ENCODE results near the gene DYNLRB1. TPM values are rescaled to one million over a fixed set of nuclear protein-coding genes. Genes with fewer than 3 reads are reported as not detected.

DYNLRB1 gene
- total and polyA plus RNA-seq, 2 experiments from 2014 or later, result 103 to 224 TPM

- H3K4me3 ChIP-seq, result no peak overlapping the region
- no peaks in the 10 kb centered on the region for H3K79me2 ChIP-seq
- 93% methylated on average over 5 of the region's 5 CpGs for WGBS (ENCODE audit: low lambda C conversion rate, missing lambda C conversion rate)
- no peak for TF ChIP-seq EZH2phosphoT487 (IDR thresholded peaks at IDR 0.05; ENCODE audit: low read depth, severe bottlenecking, unreplicated experiment)
- TF ChIP-seq, protein P1, sequence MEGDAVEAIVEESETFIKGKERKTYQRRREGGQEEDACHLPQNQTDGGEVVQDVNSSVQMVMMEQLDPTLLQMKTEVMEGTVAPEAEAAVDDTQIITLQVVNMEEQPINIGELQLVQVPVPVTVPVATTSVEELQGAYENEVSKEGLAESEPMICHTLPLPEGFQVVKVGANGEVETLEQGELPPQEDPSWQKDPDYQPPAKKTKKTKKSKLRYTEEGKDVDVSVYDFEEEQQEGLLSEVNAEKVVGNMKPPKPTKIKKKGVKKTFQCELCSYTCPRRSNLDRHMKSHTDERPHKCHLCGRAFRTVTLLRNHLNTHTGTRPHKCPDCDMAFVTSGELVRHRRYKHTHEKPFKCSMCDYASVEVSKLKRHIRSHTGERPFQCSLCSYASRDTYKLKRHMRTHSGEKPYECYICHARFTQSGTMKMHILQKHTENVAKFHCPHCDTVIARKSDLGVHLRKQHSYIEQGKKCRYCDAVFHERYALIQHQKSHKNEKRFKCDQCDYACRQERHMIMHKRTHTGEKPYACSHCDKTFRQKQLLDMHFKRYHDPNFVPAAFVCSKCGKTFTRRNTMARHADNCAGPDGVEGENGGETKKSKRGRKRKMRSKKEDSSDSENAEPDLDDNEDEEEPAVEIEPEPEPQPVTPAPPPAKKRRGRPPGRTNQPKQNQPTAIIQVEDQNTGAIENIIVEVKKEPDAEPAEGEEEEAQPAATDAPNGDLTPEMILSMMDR (IDR thresholded peaks at IDR 0.05; ENCODE audit: poor library complexity), result no peak
- TF ChIP-seq EZH2 (IDR thresholded peaks at IDR 0.05; ENCODE audit: borderline replicate concordance), result no peak
- H3K36me3 ChIP-seq (replicated peaks; ENCODE audit: insufficient read depth, low read depth), result no peaks in the 10 kb centered on the region
- H3K27ac ChIP-seq, result no peak overlapping the region
- H3K9me3 ChIP-seq (ENCODE audit: low read depth), result no peaks in the 10 kb centered on the region
- no peaks in the 10 kb centered on the region for H3K9me2 ChIP-seq (replicated peaks; ENCODE audit: insufficient read depth)
- H3K4me1 ChIP-seq (ENCODE audit: insufficient read depth), result no peaks in the 10 kb centered on the region
- H2AFZ ChIP-seq, result no peak overlapping the region
- no peak overlapping the region for H3K4me2 ChIP-seq
- no peaks in the 10 kb centered on the region for H4K20me1 ChIP-seq (ENCODE audit: insufficient read depth, poor library complexity, severe bottlenecking)
- H3K27me3 ChIP-seq, result no peaks in the 10 kb centered on the region
- no peak for DNase-seq (ENCODE audit: low spot score)
These were observed 58.2 kb downstream of the DYNLRB1 start for GRCh38 chr20:34574426-34574825.

GRCh38 chr20:34574861-34575260 lies 58.6 kb downstream of the DYNLRB1 start:
- Histone ChIP-seq H3K4me2 (no peak overlapping the region), H3K9me2 (replicated peaks; ENCODE audit: insufficient read depth) (no peaks in the 10 kb centered on the region), H3K27me3 (no peaks in the 10 kb centered on the region), H3K4me3 (no peak overlapping the region), H4K20me1 (ENCODE audit: insufficient read depth, poor library complexity, severe bottlenecking) (no peaks in the 10 kb centered on the region), H2AFZ (no peak overlapping the region), H3K27ac (no peak overlapping the region), H3K4me1 (ENCODE audit: insufficient read depth) (no peaks in the 10 kb centered on the region), H3K9me3 (ENCODE audit: low read depth) (no peaks in the 10 kb centered on the region), H3K79me2 (no peaks in the 10 kb centered on the region), H3K36me3 (replicated peaks; ENCODE audit: insufficient read depth, low read depth) (no peaks in the 10 kb centered on the region)
- TF ChIP-seq EZH2 (IDR thresholded peaks at IDR 0.05; ENCODE audit: borderline replicate concordance) (no peak), EZH2phosphoT487 (IDR thresholded peaks at IDR 0.05; ENCODE audit: low read depth, severe bottlenecking, unreplicated experiment) (no peak)
- TF ChIP-seq, protein P1 (IDR thresholded peaks at IDR 0.05; ENCODE audit: poor library complexity), result no peak
- no peak for DNase-seq (ENCODE audit: low spot score)
- 98% methylated on average over 6 of the region's 6 CpGs for WGBS (ENCODE audit: low lambda C conversion rate, missing lambda C conversion rate)

GRCh38 chr20:34575271-34575670 lies 59.0 kb downstream of the DYNLRB1 start:
- Histone ChIP-seq H3K27ac (no peak overlapping the region), H2AFZ (no peak overlapping the region), H4K20me1 (ENCODE audit: insufficient read depth, poor library complexity, severe bottlenecking) (no peaks in the 10 kb centered on the region), H3K9me2 (replicated peaks; ENCODE audit: insufficient read depth) (no peaks in the 10 kb centered on the region), H3K36me3 (replicated peaks; ENCODE audit: insufficient read depth, low read depth) (no peaks in the 10 kb centered on the region), H3K9me3 (ENCODE audit: low read depth) (no peaks in the 10 kb centered on the region), H3K4me2 (no peak overlapping the region), H3K27me3 (no peaks in the 10 kb centered on the region), H3K4me1 (ENCODE audit: insufficient read depth) (no peaks in the 10 kb centered on the region), H3K4me3 (no peak overlapping the region), H3K79me2 (no peaks in the 10 kb centered on the region)
- no peak for TF ChIP-seq EZH2phosphoT487 (IDR thresholded peaks at IDR 0.05; ENCODE audit: low read depth, severe bottlenecking, unreplicated experiment)
- no peak for TF ChIP-seq EZH2 (IDR thresholded peaks at IDR 0.05; ENCODE audit: borderline replicate concordance)
- TF ChIP-seq, protein P1 (IDR thresholded peaks at IDR 0.05; ENCODE audit: poor library complexity), result no peak
- WGBS (ENCODE audit: low lambda C conversion rate, missing lambda C conversion rate), result 93% methylated on average over 5 of the region's 5 CpGs
- no peak for DNase-seq (ENCODE audit: low spot score)

DNA sequence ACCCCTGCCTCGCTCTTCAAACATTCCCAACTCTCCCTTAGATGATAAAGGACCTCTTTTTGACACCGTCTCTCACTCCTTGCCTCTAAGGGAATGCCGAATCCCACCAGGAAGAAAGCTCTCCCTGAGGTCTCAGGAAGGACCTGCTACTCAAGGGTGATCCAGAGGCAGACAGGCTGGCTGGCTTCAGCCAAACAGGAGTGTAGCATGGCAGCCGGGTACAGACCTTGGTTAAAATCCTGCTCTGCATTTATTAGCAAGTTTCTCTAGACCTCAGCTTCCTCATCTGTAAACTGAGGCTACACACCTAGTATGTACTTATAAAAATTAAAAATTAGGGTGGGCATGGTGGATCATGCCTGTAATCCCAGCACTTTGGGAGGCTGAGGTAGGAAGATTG lies 59.5 kb downstream of the DYNLRB1 start:
- Histone ChIP-seq H4K20me1 (ENCODE audit: insufficient read depth, poor library complexity, severe bottlenecking) (no peaks in the 10 kb centered on the region), H3K36me3 (replicated peaks; ENCODE audit: insufficient read depth, low read depth) (no peaks in the 10 kb centered on the region), H2AFZ (no peak overlapping the region), H3K79me2 (no peaks in the 10 kb centered on the region), H3K4me1 (ENCODE audit: insufficient read depth) (no peaks in the 10 kb centered on the region), H3K4me2 (no peak overlapping the region), H3K9me2 (replicated peaks; ENCODE audit: insufficient read depth) (no peaks in the 10 kb centered on the region), H3K4me3 (no peak overlapping the region), H3K27me3 (no peaks in the 10 kb centered on the region), H3K9me3 (ENCODE audit: low read depth) (no peaks in the 10 kb centered on the region), H3K27ac (no peak overlapping the region)
- no peak for DNase-seq (ENCODE audit: low spot score)
- 97% methylated on average over 4 of the region's 4 CpGs for WGBS (ENCODE audit: low lambda C conversion rate, missing lambda C conversion rate)
- no peak for TF ChIP-seq EZH2 (IDR thresholded peaks at IDR 0.05; ENCODE audit: borderline replicate concordance)
- TF ChIP-seq EZH2phosphoT487 (IDR thresholded peaks at IDR 0.05; ENCODE audit: low read depth, severe bottlenecking, unreplicated experiment), result no peak

All from hepatocyte (in vitro differentiated cells).